ENCODE data around the gene ISL1. TPM values are rescaled to one million over a fixed set of nuclear protein-coding genes. Genes with fewer than 3 reads are reported as not detected.

The ISL1 gene
- total RNA-seq, 1 donor from 2014 or later = not detected

DNA sequence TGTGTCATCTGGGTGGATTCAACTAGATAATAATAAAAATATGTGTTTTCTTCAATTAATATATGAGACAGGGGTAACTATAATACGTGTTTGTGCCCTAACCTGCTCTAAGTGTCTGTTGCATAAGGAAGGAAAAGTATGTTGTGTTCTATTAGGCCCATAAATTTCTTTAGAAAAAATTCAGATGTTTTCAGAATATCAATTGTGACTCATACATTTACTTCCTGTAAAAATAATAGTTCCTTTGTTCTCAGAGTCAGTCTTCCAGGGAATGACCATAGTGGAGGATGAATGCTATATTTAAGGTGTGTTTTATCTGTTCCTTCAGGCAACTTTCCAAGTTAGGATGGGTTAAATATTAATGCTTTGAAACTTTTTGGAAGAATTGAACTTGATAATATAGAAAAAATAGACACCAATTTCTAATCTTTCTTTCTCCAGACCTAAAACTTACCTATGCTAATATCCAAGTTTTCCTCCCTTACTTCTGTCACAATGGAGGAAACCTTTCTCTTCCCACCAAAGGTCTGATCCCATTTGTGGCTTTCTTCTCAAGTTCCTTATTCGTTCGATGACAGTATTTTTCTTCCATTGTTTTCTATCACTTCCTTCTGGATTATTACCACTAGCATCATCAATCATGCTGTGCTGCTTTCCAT lies 49.9 kb downstream of the ISL1 start:
- Histone ChIP-seq H3K27me3 (no peaks in the 10 kb centered on the region), H3K36me3 (no peaks in the 10 kb centered on the region), H3K9ac (no peak overlapping the region), H3K4me1 (no peaks in the 10 kb centered on the region), H3K9me3 (ENCODE audit: low read depth) (no peaks in the 10 kb centered on the region), H3F3A (ENCODE audit: low read depth) (no peaks in the 10 kb centered on the region), H3K4me2 (no peak overlapping the region), H3K27ac (no peak overlapping the region), H3K79me2 (ENCODE audit: low read depth) (no peaks in the 10 kb centered on the region), H4K20me1 (ENCODE audit: low read depth) (no peaks in the 10 kb centered on the region), H3K4me3 (no peak overlapping the region), H2AFZ (replicated peaks) (no peak overlapping the region)
- TF ChIP-seq EZH2 (IDR thresholded peaks at IDR 0.05) (no peak), CTCF (IDR thresholded peaks at IDR 0.05) (no peak), EZH2phosphoT487 (IDR thresholded peaks at IDR 0.05) (no peak)
- H3K9me3 Mint-ChIP-seq = no peaks in the 10 kb centered on the region
- H3K27me3 Mint-ChIP-seq (ENCODE audit: insufficient read depth, low read depth) = peaks cover 3% of the 10 kb centered on the region
- no peaks in the 10 kb centered on the region for H3K4me1 Mint-ChIP-seq
- no peaks in the 10 kb centered on the region for H3K36me3 Mint-ChIP-seq
- H3K4me3 Mint-ChIP-seq = no peak overlapping the region
- no peak overlapping the region for H3K27ac Mint-ChIP-seq
- no peak for DNase-seq (ENCODE audit: low spot score)

DNA sequence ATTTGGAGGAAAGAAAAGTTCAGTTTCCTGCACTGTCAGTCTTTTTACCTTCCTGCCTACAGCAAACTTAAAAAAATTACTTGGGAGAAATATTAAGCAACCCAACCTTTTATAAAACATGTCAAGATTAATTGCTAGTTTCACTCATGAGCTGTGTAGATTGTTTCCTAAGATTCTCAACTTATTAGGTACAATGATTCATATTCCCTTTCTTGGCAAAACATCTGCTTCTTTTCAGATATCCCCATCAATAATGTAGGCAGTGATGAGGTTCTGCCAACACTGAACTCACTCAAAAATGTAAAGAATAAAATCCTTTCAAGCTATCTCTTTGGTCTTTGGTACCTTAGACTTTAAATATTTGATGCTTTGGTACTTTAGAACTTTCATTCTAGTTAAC lies 56.0 kb downstream of the ISL1 start:
- no peaks in the 10 kb centered on the region for H3K36me3 ChIP-seq
- Mint-ChIP-seq H3K27ac (no peak overlapping the region), H3K9me3 (no peaks in the 10 kb centered on the region), H3K4me3 (no peak overlapping the region), H3K36me3 (no peaks in the 10 kb centered on the region), H3K4me1 (no peaks in the 10 kb centered on the region), H3K27me3 (ENCODE audit: insufficient read depth, low read depth) (peaks cover 2% of the 10 kb centered on the region)
- TF ChIP-seq EZH2phosphoT487 (IDR thresholded peaks at IDR 0.05) = no peak
- TF ChIP-seq CTCF (IDR thresholded peaks at IDR 0.05) = no peak
- H3K27ac ChIP-seq = no peak overlapping the region
- H3K9ac ChIP-seq = no peak overlapping the region
- no peak overlapping the region for H3K4me3 ChIP-seq
- H3F3A ChIP-seq (ENCODE audit: low read depth) = no peaks in the 10 kb centered on the region
- no peak overlapping the region for H3K4me2 ChIP-seq
- no peaks in the 10 kb centered on the region for H4K20me1 ChIP-seq (ENCODE audit: low read depth)
- no peak overlapping the region for H2AFZ ChIP-seq (replicated peaks)
- DNase-seq (ENCODE audit: low spot score) = no peak
- H3K79me2 ChIP-seq (ENCODE audit: low read depth) = no peaks in the 10 kb centered on the region
- H3K9me3 ChIP-seq (ENCODE audit: low read depth) = no peaks in the 10 kb centered on the region
- H3K4me1 ChIP-seq = no peaks in the 10 kb centered on the region
- H3K27me3 ChIP-seq = no peaks in the 10 kb centered on the region

Data from neural progenitor cell (in vitro differentiated cells).